GM21423 (cell line): ENCODE results near the gene GFOD1.

Source experiments
- ATAC-seq: cut with Tn5 transposase; IDR thresholded peaks from one replicate; pipeline ENCODE4 v1.9.1; 2021; ENCODE audit warnings: mild to moderate bottlenecking, moderate library complexity; ENCODE audit not compliant: unreplicated experiment

Gene GFOD1

GRCh38 chr6:13427801-13428582, 59.4 kb downstream of the GFOD1 start:
- peak; percentile 62 for ATAC-seq

GRCh38 chr6:13427316-13427715, 60.1 kb downstream of the GFOD1 start:
- ATAC-seq = no peak

DNA sequence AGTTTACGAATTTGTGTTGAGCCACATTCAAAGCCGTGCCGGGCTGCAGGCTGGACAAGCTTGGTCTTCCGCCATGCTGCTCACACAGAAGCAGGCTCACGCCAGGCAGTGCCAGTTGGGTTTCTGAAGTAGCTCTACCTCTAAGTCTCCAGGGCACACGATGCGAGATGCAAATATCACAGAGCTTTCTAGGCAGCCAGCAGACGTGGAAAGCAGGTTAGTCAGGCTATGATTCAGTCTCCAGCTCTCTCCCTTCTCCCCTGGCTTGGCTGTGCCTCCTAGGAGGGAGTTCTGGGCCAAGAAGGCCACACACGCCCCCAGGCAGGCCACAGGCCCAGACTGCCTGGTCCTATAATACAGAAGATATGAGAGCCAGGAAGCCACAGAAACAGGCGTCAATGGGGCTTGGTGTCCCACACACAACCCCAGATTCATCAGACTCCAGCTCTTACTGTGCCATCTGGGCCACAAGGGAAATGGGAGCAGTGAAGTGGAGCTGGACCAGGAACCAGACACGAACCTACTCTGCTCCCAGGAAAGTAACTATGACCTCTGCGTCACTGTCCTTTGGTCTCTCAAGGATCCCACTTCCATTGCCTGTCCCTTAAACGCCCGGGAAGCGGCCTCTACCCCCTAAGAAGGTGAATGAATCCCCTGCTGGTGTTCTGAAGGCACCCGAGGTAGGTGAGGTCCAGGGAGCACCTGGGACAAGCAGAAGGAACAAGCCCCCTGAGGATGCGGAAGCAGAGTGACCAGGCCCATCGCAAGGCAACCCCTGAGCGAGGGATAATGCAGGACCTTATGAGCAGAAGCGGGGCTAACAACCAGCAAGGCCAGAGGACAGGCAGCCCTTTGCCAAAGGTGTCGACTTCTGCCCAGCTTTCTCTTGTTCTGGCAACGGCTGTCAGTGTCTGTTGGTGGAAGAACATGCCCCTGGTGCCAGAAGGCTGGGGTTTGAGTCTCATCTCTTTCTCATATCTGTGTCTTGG, 61.2 kb downstream of the GFOD1 start:
- ATAC-seq = no peak

- no peak for ATAC-seq
These were observed 62.0 kb downstream of the GFOD1 start for GRCh38 chr6:13425270-13425873.

DNA sequence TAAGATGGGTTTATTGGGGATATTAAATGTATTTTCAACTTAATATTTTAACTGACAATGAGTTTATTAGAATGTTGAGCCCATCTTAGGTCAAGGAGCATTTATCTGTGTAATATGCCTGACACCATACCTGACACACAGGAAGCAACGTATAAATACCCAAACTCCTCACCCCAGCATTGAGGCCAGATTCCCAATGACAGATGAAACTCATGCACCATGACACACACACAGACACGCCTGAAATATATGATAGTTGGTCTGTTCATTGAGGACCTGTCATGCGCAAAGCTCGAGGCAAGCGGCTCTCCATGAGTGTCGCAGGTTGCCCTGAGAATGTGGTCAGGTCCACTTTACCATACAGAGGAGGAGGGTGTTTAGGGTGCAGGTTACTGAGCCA, 64.1 kb downstream of the GFOD1 start:
- no peak for ATAC-seq

DNA sequence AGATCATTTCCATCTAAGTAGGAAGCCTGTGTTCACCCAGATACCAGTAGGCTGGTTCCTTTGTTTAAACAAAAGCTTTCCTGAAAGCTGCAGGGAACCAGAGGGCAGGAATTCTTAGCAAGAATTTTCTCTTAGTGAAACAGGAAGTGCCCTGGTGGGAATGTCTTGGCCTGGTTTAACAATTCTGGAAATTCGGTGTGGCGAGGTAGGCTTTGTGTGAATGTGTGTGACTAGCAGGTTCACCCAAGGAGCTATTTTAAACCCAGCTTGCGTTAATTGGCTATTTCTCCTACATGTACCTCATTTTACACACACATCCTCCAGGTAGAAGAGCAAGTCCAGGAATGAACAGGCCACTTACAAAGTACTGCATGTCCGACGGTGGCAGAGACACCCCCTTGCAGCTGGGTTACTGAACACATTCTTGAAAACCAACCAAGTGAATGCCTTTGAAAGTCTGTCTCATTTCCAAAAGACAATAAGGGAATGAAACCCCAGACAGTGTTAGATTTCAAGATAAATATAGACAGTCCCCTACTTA, 64.6 kb downstream of the GFOD1 start:
- ATAC-seq = no peak

GRCh38 chr6:13421425-13422059, 65.9 kb downstream of the GFOD1 start:
- no peak for ATAC-seq

DNA sequence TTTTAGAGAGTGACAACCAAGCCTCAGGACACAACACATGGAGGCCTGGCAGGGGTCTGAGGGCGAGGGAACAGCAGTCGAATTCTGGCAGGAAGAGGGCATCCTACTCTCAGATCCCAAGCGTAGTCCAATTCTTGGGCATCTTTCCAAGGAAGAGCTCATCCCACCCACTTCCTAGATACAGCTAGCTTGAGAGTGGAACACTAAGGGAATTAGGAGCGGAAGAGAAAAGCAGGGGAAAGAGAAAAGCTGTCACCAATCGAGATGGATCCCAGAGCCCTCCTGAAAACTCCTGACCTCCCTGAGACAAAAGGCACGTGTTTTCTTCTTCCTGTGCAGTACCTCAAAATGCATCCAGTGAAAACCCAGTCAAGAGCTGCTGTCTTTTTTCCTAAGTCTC, 67.1 kb downstream of the GFOD1 start:
- no peak for ATAC-seq

- ATAC-seq = no peak
These were observed 67.8 kb downstream of the GFOD1 start for GRCh38 chr6:13419422-13420195.

DNA sequence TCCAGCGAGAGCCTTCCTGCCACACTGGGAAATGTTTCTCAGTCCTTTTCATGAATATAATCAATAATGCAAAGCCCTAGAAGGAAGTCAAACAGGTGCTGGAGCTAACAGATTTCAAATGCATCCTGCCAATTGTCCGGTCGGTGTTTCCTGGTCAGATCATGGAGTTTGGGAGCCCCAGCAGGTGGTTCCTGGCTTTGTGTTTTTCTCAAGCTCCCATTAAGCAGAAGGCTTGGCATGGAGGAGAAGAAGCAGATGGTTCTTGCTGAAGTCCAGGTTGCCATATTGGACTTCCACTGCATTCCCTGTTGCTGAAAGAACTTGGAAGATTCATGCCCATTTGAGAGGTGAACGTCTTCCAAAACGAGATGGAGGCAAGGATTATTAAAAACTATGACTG, 68.6 kb downstream of the GFOD1 start:
- ATAC-seq = no peak

- no peak for ATAC-seq
These were observed 69.4 kb downstream of the GFOD1 start for GRCh38 chr6:13417954-13418353.

GRCh38 chr6:13417431-13417830, 70.0 kb downstream of the GFOD1 start:
- no peak for ATAC-seq

DNA sequence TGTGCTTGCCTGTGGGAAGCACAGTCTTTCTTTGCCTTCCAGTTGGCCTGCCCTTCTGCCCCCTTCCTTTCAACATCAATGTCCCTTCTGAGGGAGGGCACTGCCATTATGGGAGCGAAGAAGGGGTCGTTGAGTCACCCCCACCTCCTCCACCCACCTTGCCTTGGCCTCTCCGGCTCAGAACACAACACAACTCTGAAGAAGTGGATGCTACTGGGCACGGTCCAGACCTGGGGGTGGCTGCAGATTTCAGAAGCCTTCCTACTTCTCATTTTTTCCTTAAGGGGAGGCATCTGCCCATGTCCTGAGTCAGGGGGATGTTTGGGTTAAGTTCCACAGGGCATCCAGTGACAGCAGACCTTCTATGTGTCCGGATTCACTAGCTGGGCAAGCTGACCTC, 72.1 kb downstream of the GFOD1 start:
- no peak for ATAC-seq

DNA sequence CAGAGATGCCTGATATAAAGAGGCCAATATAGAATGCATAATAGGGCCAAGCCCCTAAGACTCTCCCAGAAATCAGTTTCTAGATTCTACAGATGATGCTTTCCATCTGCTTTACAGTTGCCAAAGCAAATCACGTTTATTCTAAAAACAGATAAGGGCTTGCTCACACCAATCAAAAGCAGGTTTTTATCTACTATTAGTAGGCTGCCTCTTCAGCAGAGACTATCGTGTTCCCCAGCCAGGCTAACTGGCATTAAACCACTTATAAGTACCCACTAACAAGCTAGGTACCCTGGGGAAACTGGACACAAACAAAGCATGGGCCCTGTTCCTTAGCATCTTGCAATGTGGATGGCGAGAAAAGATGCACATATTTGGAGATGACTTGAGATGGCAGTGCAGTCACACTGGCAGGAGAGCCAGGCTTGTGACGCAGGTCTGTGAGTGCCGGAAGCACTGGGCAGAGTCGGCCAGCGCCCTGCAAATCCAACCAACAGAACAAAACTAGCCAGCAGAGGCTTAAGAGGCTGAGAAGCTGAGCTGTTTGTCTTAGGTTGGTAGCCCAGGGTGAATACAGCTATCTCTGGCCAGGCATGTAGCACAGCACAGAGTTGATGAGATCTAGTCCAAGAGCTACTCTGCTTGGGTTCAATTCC, 73.4 kb downstream of the GFOD1 start:
- no peak for ATAC-seq

DNA sequence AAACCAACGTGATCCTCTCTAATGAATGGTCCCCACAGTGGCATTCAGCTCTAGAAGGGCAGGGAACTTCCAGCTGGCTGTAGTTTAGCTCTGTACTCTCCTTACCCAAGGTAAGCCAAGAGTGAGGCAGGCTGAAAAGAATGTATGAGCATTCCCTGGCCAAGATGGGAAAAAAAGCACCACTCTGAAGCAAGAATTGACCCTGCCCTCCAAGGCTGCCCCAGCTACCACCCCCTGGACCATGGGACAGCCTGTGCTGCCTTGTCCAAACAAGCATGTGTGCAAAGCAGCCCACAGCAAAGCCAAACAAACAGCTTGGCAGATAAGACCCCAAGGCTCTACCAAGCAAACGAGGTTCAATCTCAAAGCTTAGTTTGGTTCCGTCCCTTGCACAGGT, 73.9 kb downstream of the GFOD1 start:
- ATAC-seq = no peak

DNA sequence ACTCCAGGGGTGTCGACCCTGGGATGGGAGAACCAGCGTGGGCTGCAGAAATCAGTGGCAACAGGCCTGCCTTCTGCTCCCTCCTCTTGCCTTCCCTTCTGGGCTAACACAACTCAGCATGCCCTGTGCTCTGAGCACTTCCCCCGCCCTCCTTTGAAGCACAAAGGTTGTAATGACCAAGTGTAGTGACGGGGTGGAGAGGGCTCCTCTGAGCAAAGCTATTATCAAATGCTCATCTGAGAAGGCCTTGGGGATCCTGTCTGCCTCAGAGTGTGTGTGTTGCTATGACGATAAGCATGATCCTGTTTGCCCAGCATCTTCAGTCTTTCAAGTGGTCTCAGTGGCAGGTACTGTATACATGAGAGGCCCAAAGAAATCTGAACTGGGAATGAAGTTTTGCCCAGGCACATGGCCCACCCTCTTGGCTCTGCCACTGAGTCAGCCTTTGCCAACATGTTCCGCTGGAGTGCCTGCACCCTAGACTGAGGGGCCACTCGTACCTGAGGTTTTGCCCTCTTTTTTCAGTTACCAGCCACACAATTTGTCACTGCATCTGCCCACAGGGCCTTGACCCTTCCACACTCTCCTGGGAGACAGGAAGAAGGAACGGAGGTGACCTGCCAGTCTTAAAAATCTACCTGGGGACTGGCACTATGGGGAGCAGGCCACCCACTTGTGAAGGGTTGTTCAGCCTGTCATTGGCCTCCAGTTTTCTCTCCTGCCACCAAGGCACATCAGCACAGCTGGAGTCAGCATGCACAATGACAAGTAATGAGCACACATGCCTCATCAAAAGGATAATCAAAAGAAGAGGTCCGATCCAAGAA, 74.5 kb downstream of the GFOD1 start:
- ATAC-seq = no peak

DNA sequence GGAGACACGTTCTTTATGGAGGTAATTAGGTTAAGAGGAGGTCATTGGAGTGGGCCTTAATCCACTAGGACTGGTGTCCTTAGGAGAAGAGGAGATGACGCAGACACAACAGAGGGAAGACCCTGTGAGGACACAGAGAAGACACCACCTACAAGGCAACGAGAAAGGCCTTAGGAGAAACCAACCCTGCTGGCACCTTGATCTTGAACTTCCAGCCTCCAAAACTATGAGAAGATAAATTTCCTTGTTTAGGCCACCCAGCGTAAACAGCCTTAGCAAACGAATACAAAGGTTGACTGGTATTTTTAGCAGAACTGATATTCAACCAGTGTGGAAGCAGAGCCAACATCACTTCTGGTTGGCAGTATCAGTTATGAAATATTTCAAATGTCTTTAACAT, 75.2 kb downstream of the GFOD1 start:
- no peak for ATAC-seq

- ATAC-seq = no peak
These were observed 75.9 kb downstream of the GFOD1 start for GRCh38 chr6:13411484-13411883.

DNA sequence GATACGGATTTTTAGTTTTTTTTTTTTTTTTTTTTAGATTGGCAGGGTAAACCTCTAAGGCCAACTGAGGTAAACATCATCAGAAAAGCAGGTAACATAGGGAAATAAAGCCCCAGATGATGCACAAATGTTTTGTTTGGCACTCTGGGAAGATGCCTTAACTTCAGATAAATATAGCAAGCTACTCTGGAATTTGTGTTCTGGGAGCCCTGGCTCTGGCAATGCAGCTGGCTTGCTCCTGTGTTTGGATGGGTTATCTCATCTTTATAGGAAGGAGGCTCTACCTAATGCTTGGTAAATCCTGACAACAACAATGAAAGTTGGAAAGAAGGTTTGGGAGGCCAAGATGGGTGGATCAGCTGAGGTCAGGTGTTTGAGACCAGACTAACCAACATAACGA, 77.4 kb downstream of the GFOD1 start:
- ATAC-seq = no peak
